H9 (cell line): Measurements from ENCODE around the gene NRBF2. TPM values are rescaled to one million over a fixed set of nuclear protein-coding genes. Genes with fewer than 3 reads are reported as not detected.

Source experiments
- DNase-seq: peaks from one replicate; pipeline ENCODE4 v3.0.0-alpha.2; 2017
- H2AFZ ChIP-seq: one replicate; pipeline ENCODE4 v1.6.1; 2013; ENCODE audit warnings: mild to moderate bottlenecking, low read length, control low read depth, moderate library complexity
- H2AK5ac ChIP-seq: 2 replicates; pipeline ENCODE4 v1.6.1; 2013; ENCODE audit warnings: low read length, control low read depth, mixed read lengths; ENCODE audit not compliant: insufficient read length
- H2BK120ac ChIP-seq: one replicate; pipeline ENCODE4 v1.6.1; 2013; ENCODE audit warnings: low read depth, mild to moderate bottlenecking, low read length, control low read depth, inconsistent platforms; ENCODE audit not compliant: poor library complexity, severe bottlenecking
- H2BK12ac ChIP-seq: 2 replicates; pipeline ENCODE4 v1.6.1; 2013; ENCODE audit warnings: low read length, control low read depth, mixed read lengths, low read depth; ENCODE audit not compliant: insufficient read length
- H2BK15ac ChIP-seq: 2 replicates; pipeline ENCODE4 v1.6.1; 2013; ENCODE audit warnings: low read depth, low read length, control low read depth
- H2BK20ac ChIP-seq: one replicate; pipeline ENCODE4 v1.6.1; 2013; ENCODE audit warnings: low read depth, mild to moderate bottlenecking, low read length, control low read depth, inconsistent platforms; ENCODE audit not compliant: poor library complexity, severe bottlenecking
- H2BK5ac ChIP-seq: 2 replicates; pipeline ENCODE4 v1.6.1; 2013; ENCODE audit warnings: low read length, control low read depth, mixed read lengths; ENCODE audit not compliant: insufficient read length
- H3K14ac ChIP-seq: 2 replicates; pipeline ENCODE4 v1.6.1; 2013; ENCODE audit warnings: low read length, control low read depth; ENCODE audit not compliant: insufficient read depth
- H3K18ac ChIP-seq: 2 replicates; pipeline ENCODE4 v1.6.1; 2013; ENCODE audit warnings: low read depth, mild to moderate bottlenecking, mixed read lengths, low read length, control low read depth; ENCODE audit not compliant: insufficient read length
- H3K23ac ChIP-seq: 2 replicates; pipeline ENCODE4 v1.6.1; 2013; ENCODE audit warnings: low read length, control low read depth, mixed read lengths, low read depth; ENCODE audit not compliant: insufficient read length
- H3K23me2 ChIP-seq: 2 replicates; pipeline ENCODE4 v1.6.1; 2013; ENCODE audit warnings: low read depth, mild to moderate bottlenecking, mixed read lengths, low read length, control low read depth; ENCODE audit not compliant: insufficient read length, poor library complexity, severe bottlenecking
- H3K27ac ChIP-seq: 2 replicates; pipeline ENCODE4 v1.5.1; 2013; ENCODE audit warnings: low read length, control low read depth, mixed read lengths, low read depth; ENCODE audit not compliant: insufficient read length
- H3K27me3 ChIP-seq: 2 replicates; pipeline ENCODE4 v1.6.1; 2013; ENCODE audit warnings: low read length, control low read depth, inconsistent platforms; ENCODE audit not compliant: insufficient read depth
- H3K4ac ChIP-seq: 2 replicates; pipeline ENCODE4 v1.6.1; 2013; ENCODE audit warnings: low read depth, mild to moderate bottlenecking, control low read depth, inconsistent platforms, low read length, moderate library complexity
- H3K4me1 ChIP-seq: 2 replicates; pipeline ENCODE4 v1.6.1; 2013; ENCODE audit warnings: low read length, control low read depth, inconsistent platforms; ENCODE audit not compliant: insufficient read depth
- H3K4me2 ChIP-seq: 2 replicates; pipeline ENCODE4 v1.6.1; 2013; ENCODE audit warnings: low read length, control low read depth, mixed read lengths; ENCODE audit not compliant: insufficient read length, insufficient read depth
- H3K56ac ChIP-seq: 2 replicates; pipeline ENCODE4 v1.6.1; 2013; ENCODE audit warnings: low read depth, mild to moderate bottlenecking, mixed read lengths, low read length, control low read depth; ENCODE audit not compliant: insufficient read length
- H3K79me1 ChIP-seq: 2 replicates; pipeline ENCODE4 v1.6.1; 2013; ENCODE audit warnings: low read depth, mild to moderate bottlenecking, moderate library complexity, low read length, control low read depth, inconsistent platforms; ENCODE audit not compliant: insufficient read depth, poor library complexity, severe bottlenecking
- H3K79me2 ChIP-seq: 2 replicates; pipeline ENCODE4 v1.6.1; 2013; ENCODE audit warnings: low read length, control low read depth, inconsistent platforms; ENCODE audit not compliant: insufficient read depth
- H3K9ac ChIP-seq: 2 replicates; pipeline ENCODE4 v1.6.1; 2013; ENCODE audit warnings: low read length, control low read depth, mixed read lengths; ENCODE audit not compliant: insufficient read length; ENCODE audit errors: extremely low read depth
- H3K9me3 ChIP-seq: one replicate; pipeline ENCODE4 v1.6.1; 2013; ENCODE audit warnings: low read depth, low read length, inconsistent platforms; ENCODE audit not compliant: control insufficient read depth
- H3T11ph ChIP-seq: one replicate; pipeline ENCODE4 v1.6.1; 2013; ENCODE audit warnings: mild to moderate bottlenecking, low read length, control low read depth, inconsistent platforms
- H4K20me1 ChIP-seq: one replicate; pipeline ENCODE4 v1.6.1; 2013; ENCODE audit not compliant: control insufficient read depth, insufficient read length, insufficient read depth
- H4K5ac ChIP-seq: 2 replicates; pipeline ENCODE4 v1.6.1; 2013; ENCODE audit warnings: low read depth, mild to moderate bottlenecking, mixed read lengths, low read length, control low read depth; ENCODE audit not compliant: insufficient read length
- H4K8ac ChIP-seq: replicated peaks from 2 replicates; pipeline ENCODE4 v1.6.1; 2013; ENCODE audit warnings: low read length, control low read depth, mixed read lengths, low read depth; ENCODE audit not compliant: insufficient read length
- H4K91ac ChIP-seq: 2 replicates; pipeline ENCODE4 v1.6.1; 2013; ENCODE audit warnings: low read depth, mild to moderate bottlenecking, moderate library complexity, mixed read lengths, low read length, control low read depth; ENCODE audit not compliant: insufficient read length
- H3K27ac Mint-ChIP-seq, 3 experiments: 2 replicates in 2 of 3; 3 replicates in 1 of 3; pipeline ENCODE4 v1.8.0; 2020 to 2021; ENCODE audit warnings: mixed read lengths in 3 of 3, mild to moderate bottlenecking in 1 of 3, moderate library complexity in 1 of 3
- H3K27me3 Mint-ChIP-seq: 2 replicates; pipeline ENCODE4 v1.8.0; 2021; ENCODE audit warnings: low read depth, mild to moderate bottlenecking, moderate library complexity, mixed read lengths
- H3K36me3 Mint-ChIP-seq, 3 experiments: 2 replicates in 2 of 3; 3 replicates in 1 of 3; pipeline ENCODE4 v1.8.0; 2020 to 2021; ENCODE audit warnings: low read depth in 3 of 3, mixed read lengths in 3 of 3; ENCODE audit not compliant: insufficient read depth in 1 of 3
- H3K4me1 Mint-ChIP-seq, 2 experiments: 2 replicates each; pipeline ENCODE4 v1.8.0; 2020; ENCODE audit warnings: mixed read lengths in 2 of 2
- H3K4me3 Mint-ChIP-seq, 2 experiments: 2 replicates in 1 of 2; 3 replicates in 1 of 2; pipeline ENCODE4 v1.8.0; 2020 to 2021; ENCODE audit warnings: mild to moderate bottlenecking in 2 of 2, mixed read lengths in 2 of 2, moderate library complexity in 1 of 2
- H3K9me3 Mint-ChIP-seq, 2 experiments: 2 replicates in 1 of 2; 3 replicates in 1 of 2; pipeline ENCODE4 v1.8.0; 2020; ENCODE audit warnings: mild to moderate bottlenecking in 2 of 2, mixed read lengths in 2 of 2, moderate library complexity in 1 of 2
- total RNA-seq: library from RNA; stranded (reverse); gene quantifications from 2 replicates; pipeline ENCODE4 v1.2.1, GENCODE V29; 2021
- TF ChIP-seq, protein P1 (sequence below): fragments of 200-600 bp; sonication (generic); conservative IDR thresholded peaks from 3 replicates; pipeline ENCODE4 v1.8.0; 2021; ENCODE audit warnings: antibody characterized with exemption, mild to moderate bottlenecking

The NRBF2 gene
- total RNA-seq, 1 experiment from 2014 or later = 30.1 TPM

DNA sequence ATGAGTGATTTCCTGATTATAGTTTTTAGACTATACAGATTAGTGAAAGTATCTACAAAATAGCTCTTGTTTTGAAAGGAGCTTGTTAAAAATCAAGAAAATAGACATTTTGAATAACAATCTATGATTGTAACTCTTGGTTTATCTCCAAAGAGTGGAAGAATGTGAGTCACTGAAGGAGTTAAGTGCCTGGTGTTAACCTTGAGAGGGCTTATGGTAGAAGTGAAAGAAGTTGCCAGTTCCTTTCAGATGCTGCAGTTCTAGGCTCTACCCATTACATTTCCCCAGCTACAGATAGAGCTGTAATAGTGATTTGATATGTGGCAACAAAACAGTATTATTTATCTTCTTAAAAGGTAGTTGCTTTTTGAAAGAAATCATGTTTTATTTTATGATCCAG lies 12.7 kb downstream of the NRBF2 start:
- Mint-ChIP-seq H3K36me3 (peaks cover 6 to 21% (median 19%) of the 10 kb centered on the region in 3 experiments; a peak in 6 of 7 replicates), H3K27me3 (no peaks in the 10 kb centered on the region), H3K9me3 (no peaks in the 10 kb centered on the region), H3K4me3 (no peak overlapping the region), H3K27ac (no peak overlapping the region; a peak in 1 of 7 replicates), H3K4me1 (peaks cover 12 to 15% of the 10 kb centered on the region in 2 experiments)
- Histone ChIP-seq H3K4ac (no peak overlapping the region), H3K4me2 (no peak overlapping the region), H3K9ac (no peak overlapping the region), H3K23ac (no peak overlapping the region), H3K79me2 (peaks cover 3% of the 10 kb centered on the region; the same call in 1 of the 2 replicates), H2BK12ac (no peak overlapping the region), H3K79me1 (peaks cover 4% of the 10 kb centered on the region), H3K14ac (no peak overlapping the region), H2BK15ac (no peak overlapping the region), H3K27ac (no peak overlapping the region), H2AK5ac (no peak overlapping the region), H2AFZ (no peak overlapping the region), H3K4me1 (no peaks in the 10 kb centered on the region; the same call in 1 of the 2 replicates), H4K91ac (no peak overlapping the region), H2BK20ac (no peak overlapping the region), H2BK5ac (no peak overlapping the region), H4K20me1 (no peaks in the 10 kb centered on the region), H3K18ac (no peak overlapping the region), H3K23me2 (no peaks in the 10 kb centered on the region), H3K9me3 (no peaks in the 10 kb centered on the region), H3K56ac (no peak overlapping the region), H2BK120ac (no peak overlapping the region), H3K27me3 (no peaks in the 10 kb centered on the region), H4K8ac (no peak overlapping the region), H3T11ph (no peak overlapping the region), H4K5ac (no peak overlapping the region)
- TF ChIP-seq, protein P1, sequence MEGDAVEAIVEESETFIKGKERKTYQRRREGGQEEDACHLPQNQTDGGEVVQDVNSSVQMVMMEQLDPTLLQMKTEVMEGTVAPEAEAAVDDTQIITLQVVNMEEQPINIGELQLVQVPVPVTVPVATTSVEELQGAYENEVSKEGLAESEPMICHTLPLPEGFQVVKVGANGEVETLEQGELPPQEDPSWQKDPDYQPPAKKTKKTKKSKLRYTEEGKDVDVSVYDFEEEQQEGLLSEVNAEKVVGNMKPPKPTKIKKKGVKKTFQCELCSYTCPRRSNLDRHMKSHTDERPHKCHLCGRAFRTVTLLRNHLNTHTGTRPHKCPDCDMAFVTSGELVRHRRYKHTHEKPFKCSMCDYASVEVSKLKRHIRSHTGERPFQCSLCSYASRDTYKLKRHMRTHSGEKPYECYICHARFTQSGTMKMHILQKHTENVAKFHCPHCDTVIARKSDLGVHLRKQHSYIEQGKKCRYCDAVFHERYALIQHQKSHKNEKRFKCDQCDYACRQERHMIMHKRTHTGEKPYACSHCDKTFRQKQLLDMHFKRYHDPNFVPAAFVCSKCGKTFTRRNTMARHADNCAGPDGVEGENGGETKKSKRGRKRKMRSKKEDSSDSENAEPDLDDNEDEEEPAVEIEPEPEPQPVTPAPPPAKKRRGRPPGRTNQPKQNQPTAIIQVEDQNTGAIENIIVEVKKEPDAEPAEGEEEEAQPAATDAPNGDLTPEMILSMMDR = no peak
- DNase-seq = no peak
